Stomach (tissue), 4 donors: Measurements from ENCODE around the gene SETD1B.

Experiments used
- CTCF ChIP-seq, 7 experiments: fragments of 450-650 bp in 4 of 7; fragments of 200-600 bp in 3 of 7; sonication (generic) in 3 of 7; IDR thresholded peaks; one replicate each; pipeline ENCODE4 v1.5.1; 2016 to 2019; ENCODE audit warnings: antibody characterized with exemption in 7 of 7, control low read depth in 2 of 7, mild to moderate bottlenecking in 1 of 7
- POLR2A ChIP-seq, 4 donors: fragments of 450-650 bp; IDR thresholded peaks; one replicate each; pipeline ENCODE4 v1.6.1; 2016; ENCODE audit warnings: antibody characterized with exemption in 4 of 4, control low read depth in 2 of 4, mild to moderate bottlenecking in 1 of 4, moderate library complexity in 1 of 4
- POLR2AphosphoS5 ChIP-seq, 3 donors: sonication (generic); formaldehyde crosslinking; IDR thresholded peaks; one replicate each; pipeline ENCODE4 v1.6.1; 2016; ENCODE audit warnings: antibody characterized with exemption in 3 of 3

- no peak for TF ChIP-seq POLR2A (IDR thresholded peaks at IDR 0.05)
- no peak for TF ChIP-seq CTCF (IDR thresholded peaks at IDR 0.05)
- TF ChIP-seq POLR2AphosphoS5 (IDR thresholded peaks at IDR 0.05) = no peak
Measured at GRCh38 chr12:121845701-121846100, 41.9 kb downstream of the SETD1B start.
